ENCODE results near the gene VAC14.

DNA sequence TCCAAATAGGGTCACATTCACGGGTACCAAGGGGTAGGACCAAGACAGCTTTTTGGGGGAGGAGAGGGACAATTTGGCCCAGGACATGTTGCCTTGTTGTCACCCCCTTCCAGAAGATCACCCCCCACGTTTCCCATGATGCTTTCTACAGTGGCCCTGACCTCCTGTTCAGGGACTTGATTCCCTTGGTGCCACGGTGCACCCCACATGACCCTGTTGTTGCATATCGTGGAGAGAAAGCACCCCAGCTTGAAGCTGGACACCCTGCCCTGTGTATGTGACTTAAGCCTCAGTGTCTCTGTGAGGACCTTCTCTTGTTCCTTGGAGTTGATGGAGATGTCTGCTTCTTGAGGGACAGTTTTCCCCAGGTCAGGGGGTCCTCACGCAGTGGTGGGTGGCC lies 142.0 kb downstream of the VAC14 start:
- no peak for TF ChIP-seq CTCF (IDR thresholded peaks at IDR 0.05)
- no peak for TF ChIP-seq E2F6 (IDR thresholded peaks at IDR 0.05; ENCODE audit: borderline replicate concordance, low read depth)
- no peak for TF ChIP-seq CHD4 (IDR thresholded peaks at IDR 0.05; ENCODE audit: borderline replicate concordance)
- no peak for TF ChIP-seq MAX (IDR thresholded peaks at IDR 0.05)
- TF ChIP-seq, protein P1, sequence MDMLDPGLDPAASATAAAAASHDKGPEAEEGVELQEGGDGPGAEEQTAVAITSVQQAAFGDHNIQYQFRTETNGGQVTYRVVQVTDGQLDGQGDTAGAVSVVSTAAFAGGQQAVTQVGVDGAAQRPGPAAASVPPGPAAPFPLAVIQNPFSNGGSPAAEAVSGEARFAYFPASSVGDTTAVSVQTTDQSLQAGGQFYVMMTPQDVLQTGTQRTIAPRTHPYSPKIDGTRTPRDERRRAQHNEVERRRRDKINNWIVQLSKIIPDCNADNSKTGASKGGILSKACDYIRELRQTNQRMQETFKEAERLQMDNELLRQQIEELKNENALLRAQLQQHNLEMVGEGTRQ (IDR thresholded peaks at IDR 0.05): no peak
- TF ChIP-seq, protein P2, sequence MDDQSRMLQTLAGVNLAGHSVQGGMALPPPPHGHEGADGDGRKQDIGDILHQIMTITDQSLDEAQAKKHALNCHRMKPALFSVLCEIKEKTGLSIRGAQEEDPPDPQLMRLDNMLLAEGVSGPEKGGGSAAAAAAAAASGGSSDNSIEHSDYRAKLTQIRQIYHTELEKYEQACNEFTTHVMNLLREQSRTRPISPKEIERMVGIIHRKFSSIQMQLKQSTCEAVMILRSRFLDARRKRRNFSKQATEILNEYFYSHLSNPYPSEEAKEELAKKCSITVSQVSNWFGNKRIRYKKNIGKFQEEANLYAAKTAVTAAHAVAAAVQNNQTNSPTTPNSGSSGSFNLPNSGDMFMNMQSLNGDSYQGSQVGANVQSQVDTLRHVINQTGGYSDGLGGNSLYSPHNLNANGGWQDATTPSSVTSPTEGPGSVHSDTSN (IDR thresholded peaks at IDR 0.05): no peak
- no peak for TF ChIP-seq RNF2 (IDR thresholded peaks at IDR 0.05; ENCODE audit: borderline replicate concordance, low read depth)
- no peak for TF ChIP-seq MAZ (IDR thresholded peaks at IDR 0.05; ENCODE audit: borderline replicate concordance, low read depth, low read length)

Measured in A549 (cell line).